OCI-LY1 (cell line): Measurements from ENCODE around the gene RAP1GDS1.

Experiments
- CTCF ChIP-seq: fragments of 200-600 bp; sonication (generic), shearing (Covaris generic); IDR thresholded peaks from 2 replicates; pipeline ENCODE4 v1.5.1; 2017; ENCODE audit warnings: mild to moderate bottlenecking, antibody characterized with exemption, low read length, moderate library complexity, mixed read lengths
- EZH2 ChIP-seq: fragments of 200-600 bp; sonication (generic), shearing (Covaris generic); IDR thresholded peaks from 2 replicates; pipeline ENCODE4 v1.8.0; 2017; ENCODE audit warnings: borderline replicate concordance, mixed run types, mild to moderate bottlenecking, antibody characterized with exemption, low read length, moderate library complexity, mixed read lengths

- TF ChIP-seq CTCF (no peak), EZH2 (no peak)
Measured at GRCh38 chr4:98314791-98315565, 53.8 kb downstream of the RAP1GDS1 start.
